Activated CD4-positive, CD25-positive, alpha-beta regulatory T cell (primary cell): ENCODE measurements around the gene ZNF644.
"Not testable (repeated sequence)": the region's sequence is repeated elsewhere in the genome, so short reads cannot be mapped to it uniquely, and the experiment has no call there.

Experiments
- DNase-seq, 4 experiments: peaks; one replicate each; lab custom pipeline; 2025; lab: John Stamatoyannopoulos, UW

The ZNF644 gene

GRCh38 chr1:90986953-90987352 lies 34.9 kb downstream of the ZNF644 start:
- DNase-seq = no peak

- DNase-seq = no peak
Measured at GRCh38 chr1:90977522-90977921, 44.3 kb downstream of the ZNF644 start.

- DNase-seq = no peak
Measured at GRCh38 chr1:90973897-90974798, 47.7 kb downstream of the ZNF644 start.

GRCh38 chr1:90970208-90970607 lies 51.6 kb downstream of the ZNF644 start:
- DNase-seq = no peak

- no peak for DNase-seq
Measured at GRCh38 chr1:90969241-90969640, 52.6 kb downstream of the ZNF644 start.

- no peak for DNase-seq
Measured at GRCh38 chr1:90964444-90965035, 57.3 kb downstream of the ZNF644 start.

GRCh38 chr1:90963651-90964050 lies 58.2 kb downstream of the ZNF644 start:
- no peak for DNase-seq

GRCh38 chr1:90963236-90963635 lies 58.6 kb downstream of the ZNF644 start:
- no peak for DNase-seq

GRCh38 chr1:90959352-90960206 lies 62.3 kb downstream of the ZNF644 start:
- DNase-seq = no peak

- no peak for DNase-seq
Measured at GRCh38 chr1:90957497-90957896, 64.3 kb downstream of the ZNF644 start.

GRCh38 chr1:90955769-90956168 lies 66.1 kb downstream of the ZNF644 start:
- DNase-seq = no peak

GRCh38 chr1:90952906-90953305 lies 68.9 kb downstream of the ZNF644 start:
- DNase-seq = no peak

DNA sequence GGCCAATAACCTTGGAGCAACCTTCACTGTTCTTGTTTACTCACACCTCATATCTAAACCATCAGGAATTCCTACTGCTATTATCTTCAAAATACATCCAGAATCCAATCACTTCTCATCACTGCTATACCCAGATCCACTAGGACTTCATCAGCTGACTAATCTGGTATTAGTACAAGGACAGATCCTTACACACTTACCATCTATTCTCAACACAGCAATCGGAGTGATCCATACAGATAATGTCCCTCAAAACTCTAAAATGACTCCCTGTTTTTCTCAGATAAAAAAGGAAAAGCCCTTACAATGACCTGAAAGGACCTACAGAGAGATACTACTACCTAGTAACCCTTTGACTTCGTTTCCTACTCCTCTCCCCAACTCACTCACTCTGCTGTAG lies 70.8 kb downstream of the ZNF644 start:
- DNase-seq = no peak

GRCh38 chr1:90948301-90948700 lies 73.5 kb downstream of the ZNF644 start:
- DNase-seq = no peak

DNA sequence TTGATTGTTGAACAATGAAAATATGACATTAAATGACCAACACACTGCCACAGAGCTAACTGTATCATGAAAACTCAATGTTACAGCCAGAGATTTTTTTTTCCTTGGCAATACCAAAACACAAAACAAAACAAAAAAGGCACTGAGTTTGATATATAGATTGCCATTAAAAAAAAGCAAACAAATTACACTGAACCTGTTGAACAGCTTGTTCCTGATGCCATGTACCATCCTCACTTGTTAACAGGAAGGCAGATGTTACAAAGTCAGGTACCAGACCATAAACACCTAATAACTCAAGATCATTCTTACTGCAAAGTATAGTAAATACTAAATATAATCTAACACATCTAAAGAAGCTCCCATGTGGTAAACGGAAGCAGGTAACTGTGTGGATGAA lies 75.2 kb downstream of the ZNF644 start:
- no peak for DNase-seq

DNA sequence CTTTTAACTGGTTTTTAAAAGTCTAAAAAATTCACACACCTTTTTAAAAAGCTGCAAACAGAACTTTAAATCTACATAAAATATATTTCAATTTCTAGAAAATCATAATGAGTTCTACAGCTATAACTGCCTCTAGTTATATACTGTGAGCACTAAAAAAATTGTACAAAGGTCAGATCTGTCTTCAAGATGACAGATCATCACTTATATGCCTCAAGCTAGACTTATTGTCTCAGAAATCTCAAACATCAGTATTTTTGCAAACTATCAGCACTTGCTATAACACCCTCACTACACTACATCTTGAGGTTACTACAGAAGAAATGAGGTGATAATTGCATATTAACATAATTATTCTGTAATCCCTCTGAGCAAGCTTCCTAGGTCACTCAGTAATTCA lies 76.5 kb downstream of the ZNF644 start:
- DNase-seq = no peak

- DNase-seq = no peak
Measured at GRCh38 chr1:90943966-90944365, 77.9 kb downstream of the ZNF644 start.

GRCh38 chr1:90940746-90941145 lies 81.1 kb downstream of the ZNF644 start:
- DNase-seq = no peak

GRCh38 chr1:90936731-90937130 lies 85.1 kb downstream of the ZNF644 start:
- DNase-seq = no peak

GRCh38 chr1:90936061-90936460 lies 85.8 kb downstream of the ZNF644 start:
- no peak for DNase-seq

GRCh38 chr1:90928231-90928630 lies 93.6 kb downstream of the ZNF644 start:
- DNase-seq = not testable (repeated sequence)

DNA sequence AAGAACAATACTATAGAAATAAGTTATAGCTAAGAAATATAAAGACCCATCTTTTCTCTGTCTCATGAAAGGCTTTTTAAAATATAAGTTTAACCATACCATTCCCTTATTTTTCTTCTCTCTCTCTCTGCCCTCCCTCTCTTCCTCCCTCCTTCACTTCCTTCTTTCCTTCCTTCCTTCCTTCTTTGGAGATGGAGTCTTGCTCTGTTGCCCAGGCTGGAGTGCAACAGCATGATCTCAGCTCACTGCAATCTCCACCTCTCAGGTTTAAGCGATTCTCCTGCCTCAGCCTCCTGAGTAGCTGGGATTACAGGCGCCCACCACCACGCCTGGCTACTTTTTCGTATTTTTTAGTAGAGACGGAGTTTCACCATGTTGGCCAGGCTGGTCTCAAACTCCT lies 94.2 kb downstream of the ZNF644 start:
- DNase-seq = not testable (repeated sequence)

GRCh38 chr1:90926971-90927370 lies 94.9 kb downstream of the ZNF644 start:
- no peak for DNase-seq
